ENCODE measurements around the gene CA10.

DNA sequence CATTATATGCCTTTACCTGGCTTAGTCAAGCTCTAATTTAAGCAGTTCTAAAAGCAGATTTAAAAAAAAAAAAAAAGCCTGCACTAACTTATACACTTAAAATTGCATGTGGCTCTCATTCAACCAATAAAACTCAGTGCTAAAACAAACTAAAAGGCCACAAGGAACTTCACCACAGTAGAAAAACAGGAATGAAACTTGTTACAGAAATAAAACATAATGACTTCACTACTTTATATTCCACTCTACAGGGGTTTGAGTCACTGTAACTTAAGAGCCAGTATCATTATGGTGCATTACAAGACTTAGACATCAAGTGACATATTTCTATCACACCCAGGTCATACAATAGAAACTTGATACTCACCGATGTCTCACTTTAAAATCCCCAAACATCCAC, 11.1 kb downstream of the CA10 start:
- TF ChIP-seq, protein P1, sequence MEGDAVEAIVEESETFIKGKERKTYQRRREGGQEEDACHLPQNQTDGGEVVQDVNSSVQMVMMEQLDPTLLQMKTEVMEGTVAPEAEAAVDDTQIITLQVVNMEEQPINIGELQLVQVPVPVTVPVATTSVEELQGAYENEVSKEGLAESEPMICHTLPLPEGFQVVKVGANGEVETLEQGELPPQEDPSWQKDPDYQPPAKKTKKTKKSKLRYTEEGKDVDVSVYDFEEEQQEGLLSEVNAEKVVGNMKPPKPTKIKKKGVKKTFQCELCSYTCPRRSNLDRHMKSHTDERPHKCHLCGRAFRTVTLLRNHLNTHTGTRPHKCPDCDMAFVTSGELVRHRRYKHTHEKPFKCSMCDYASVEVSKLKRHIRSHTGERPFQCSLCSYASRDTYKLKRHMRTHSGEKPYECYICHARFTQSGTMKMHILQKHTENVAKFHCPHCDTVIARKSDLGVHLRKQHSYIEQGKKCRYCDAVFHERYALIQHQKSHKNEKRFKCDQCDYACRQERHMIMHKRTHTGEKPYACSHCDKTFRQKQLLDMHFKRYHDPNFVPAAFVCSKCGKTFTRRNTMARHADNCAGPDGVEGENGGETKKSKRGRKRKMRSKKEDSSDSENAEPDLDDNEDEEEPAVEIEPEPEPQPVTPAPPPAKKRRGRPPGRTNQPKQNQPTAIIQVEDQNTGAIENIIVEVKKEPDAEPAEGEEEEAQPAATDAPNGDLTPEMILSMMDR (IDR thresholded peaks at IDR 0.05; ENCODE audit: insufficient read depth, low read length): no peak
- TF ChIP-seq POLR2AphosphoS5 (IDR thresholded peaks at IDR 0.05; ENCODE audit: low read depth): no peak
- TF ChIP-seq SPI1 (IDR thresholded peaks at IDR 0.05; ENCODE audit: borderline replicate concordance, low read depth): no peak

Data from HL-60 (cell line).